Neural progenitor cell (in vitro differentiated cells): ENCODE data around the gene MTREX.

ENCODE experiments used
- CTCF ChIP-seq: fragments of 200-600 bp; sonication (generic); IDR thresholded peaks from 2 replicates; pipeline ENCODE4 v1.5.1; 2017; ENCODE audit warnings: antibody characterized with exemption, mild to moderate bottlenecking
- EZH2 ChIP-seq: fragments of 200-600 bp; sonication (generic); IDR thresholded peaks from 2 replicates; pipeline ENCODE4 v1.6.1; 2017; ENCODE audit warnings: antibody characterized with exemption, mild to moderate bottlenecking, moderate library complexity
- EZH2phosphoT487 ChIP-seq: fragments of 200-600 bp; sonication (generic); IDR thresholded peaks from 2 replicates; pipeline ENCODE4 v1.6.1; 2017; ENCODE audit warnings: antibody characterized with exemption

- TF ChIP-seq CTCF (no peak), EZH2 (no peak), EZH2phosphoT487 (no peak)
Observed at GRCh38 chr5:55319491-55319890, 11.7 kb downstream of the MTREX start.
